ENCODE measurements around the gene RITA1. TPM values are rescaled to one million over a fixed set of nuclear protein-coding genes. Genes with fewer than 3 reads are reported as not detected.

Gene RITA1
- total RNA-seq, 4 donors from 2014 or later = 12.3 to 21.4 (median 16.2) TPM

DNA sequence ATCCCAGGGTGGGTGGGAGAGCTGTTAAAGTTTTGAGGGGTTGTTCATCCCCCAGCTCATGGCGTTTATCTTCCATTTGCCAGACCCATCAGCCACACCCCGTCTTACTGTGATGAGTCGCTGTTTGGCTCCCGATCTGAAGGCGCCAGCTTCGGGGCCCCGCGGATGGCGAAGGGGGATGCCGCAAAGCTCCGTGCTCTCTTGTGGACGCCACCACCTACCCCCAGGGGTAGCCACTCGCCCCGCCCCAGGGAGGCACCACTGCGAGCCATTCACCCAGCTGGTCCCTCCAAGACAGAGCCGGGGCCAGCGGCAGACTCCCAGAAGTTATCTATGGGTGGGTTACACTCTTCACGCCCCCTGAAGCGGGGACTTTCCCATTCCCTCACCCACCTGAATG is 5.7 kb downstream of the RITA1 start:
- intact Hi-C loops (cut with DNase I) = no loop called here
- H3K4me3 ChIP-seq = no peak overlapping the region

DNA sequence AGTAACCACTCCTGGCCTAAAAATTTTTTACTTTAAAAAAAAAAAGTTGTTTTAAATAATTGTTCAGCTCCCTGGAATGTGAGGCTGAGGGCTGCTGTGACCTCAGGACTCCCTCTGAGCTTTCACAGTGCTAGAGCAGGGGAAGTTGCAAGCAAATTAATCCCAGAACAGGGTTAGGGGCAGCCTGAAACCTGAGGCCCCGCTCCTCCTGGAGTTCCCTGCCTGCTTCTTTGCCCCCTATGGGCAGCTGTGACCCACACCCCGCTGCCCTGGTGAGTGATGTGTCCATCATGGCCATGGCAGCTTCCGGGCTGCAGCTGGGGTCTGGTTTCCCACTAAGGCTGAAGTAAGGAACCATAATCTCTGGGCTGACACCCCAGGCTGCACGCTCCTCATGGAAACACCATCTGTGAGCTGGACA is 9.5 kb downstream of the RITA1 start:
- TF ChIP-seq EP300 (IDR thresholded peaks at IDR 0.05) = no peak
- TF ChIP-seq, protein P1, sequence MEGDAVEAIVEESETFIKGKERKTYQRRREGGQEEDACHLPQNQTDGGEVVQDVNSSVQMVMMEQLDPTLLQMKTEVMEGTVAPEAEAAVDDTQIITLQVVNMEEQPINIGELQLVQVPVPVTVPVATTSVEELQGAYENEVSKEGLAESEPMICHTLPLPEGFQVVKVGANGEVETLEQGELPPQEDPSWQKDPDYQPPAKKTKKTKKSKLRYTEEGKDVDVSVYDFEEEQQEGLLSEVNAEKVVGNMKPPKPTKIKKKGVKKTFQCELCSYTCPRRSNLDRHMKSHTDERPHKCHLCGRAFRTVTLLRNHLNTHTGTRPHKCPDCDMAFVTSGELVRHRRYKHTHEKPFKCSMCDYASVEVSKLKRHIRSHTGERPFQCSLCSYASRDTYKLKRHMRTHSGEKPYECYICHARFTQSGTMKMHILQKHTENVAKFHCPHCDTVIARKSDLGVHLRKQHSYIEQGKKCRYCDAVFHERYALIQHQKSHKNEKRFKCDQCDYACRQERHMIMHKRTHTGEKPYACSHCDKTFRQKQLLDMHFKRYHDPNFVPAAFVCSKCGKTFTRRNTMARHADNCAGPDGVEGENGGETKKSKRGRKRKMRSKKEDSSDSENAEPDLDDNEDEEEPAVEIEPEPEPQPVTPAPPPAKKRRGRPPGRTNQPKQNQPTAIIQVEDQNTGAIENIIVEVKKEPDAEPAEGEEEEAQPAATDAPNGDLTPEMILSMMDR (IDR thresholded peaks at IDR 0.05) = no peak

More for the DNA sequence above, 5.7 kb downstream of the RITA1 start:
- Histone ChIP-seq H3K27me3 (no peaks in the 10 kb centered on the region), H3K4me1 (peaks cover 22 to 31% (median 25%) of the 10 kb centered on the region in 4 donors), H3K27ac (replicated peaks in 1 of 4) (no peak overlapping the region), H3K9me3 (no peaks in the 10 kb centered on the region), H3K36me3 (peaks cover 4 to 47% (median 33%) of the 10 kb centered on the region in 4 donors)
- TF ChIP-seq POLR2AphosphoS5 (IDR thresholded peaks at IDR 0.05) (no peak), POLR2A (IDR thresholded peaks at IDR 0.05; ENCODE audit: low read depth) (no peak), EP300 (IDR thresholded peaks at IDR 0.05) (no peak)
- TF ChIP-seq, protein P1 (IDR thresholded peaks at IDR 0.05) = no peak
- DNase-seq (ENCODE audit: extremely low spot score) = no peak
- 95% methylated on average over 19 of the region's 19 CpGs for WGBS

DNA sequence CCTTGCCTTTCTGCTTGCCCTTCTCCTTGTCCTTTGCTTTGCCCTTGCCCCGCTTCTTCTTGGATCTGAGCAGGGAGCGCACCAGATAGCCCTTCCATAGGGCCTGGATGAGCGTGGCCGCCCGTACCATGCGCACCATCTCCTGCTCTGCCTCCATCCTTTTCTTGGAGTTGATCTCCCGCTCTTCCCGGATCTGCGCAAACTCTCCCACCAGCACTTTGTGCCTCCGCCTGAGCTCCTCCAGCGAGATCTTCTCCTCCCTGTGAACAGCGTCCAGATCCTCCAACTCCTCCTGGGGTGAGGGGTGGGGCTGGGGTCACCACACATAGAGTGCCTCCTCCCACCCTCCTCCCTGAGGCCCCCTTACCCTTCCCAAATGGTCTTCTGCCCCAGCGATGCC is 10.1 kb downstream of the RITA1 start:
- H3K27me3 ChIP-seq = no peaks in the 10 kb centered on the region
- DNase-seq (ENCODE audit: extremely low spot score) = no peak
- H3K27ac ChIP-seq (replicated peaks in 1 of 4) = no peak overlapping the region
- WGBS = 92% methylated on average over 13 of the region's 13 CpGs
- no peak for TF ChIP-seq POLR2AphosphoS5 (IDR thresholded peaks at IDR 0.05)
- TF ChIP-seq, protein P1 (IDR thresholded peaks at IDR 0.05) = no peak
- no peak for TF ChIP-seq POLR2A (IDR thresholded peaks at IDR 0.05; ENCODE audit: low read depth)
- TF ChIP-seq EP300 (IDR thresholded peaks at IDR 0.05) = no peak
- intact Hi-C loops (cut with DNase I) = no loop called here
- H3K4me1 ChIP-seq = peaks cover 11 to 18% (median 15%) of the 10 kb centered on the region in 4 donors
- peaks cover 4 to 22% (median 20%) of the 10 kb centered on the region in 4 donors for H3K36me3 ChIP-seq
- no peak overlapping the region for H3K4me3 ChIP-seq
- no peaks in the 10 kb centered on the region for H3K9me3 ChIP-seq

More for the DNA sequence above, 9.5 kb downstream of the RITA1 start:
- no peak overlapping the region for H3K4me3 ChIP-seq
- 100% methylated on average over 2 of the region's 4 CpGs for WGBS
- no peak for DNase-seq (ENCODE audit: extremely low spot score)
- H3K4me1 ChIP-seq = peaks cover 11 to 18% (median 15%) of the 10 kb centered on the region in 4 donors
- intact Hi-C loops (cut with DNase I) = no loop called here
- H3K27ac ChIP-seq (replicated peaks in 1 of 4) = no peak overlapping the region
- no peaks in the 10 kb centered on the region for H3K9me3 ChIP-seq
- peaks cover 4 to 28% (median 24%) of the 10 kb centered on the region in 4 donors for H3K36me3 ChIP-seq
- no peaks in the 10 kb centered on the region for H3K27me3 ChIP-seq

DNA sequence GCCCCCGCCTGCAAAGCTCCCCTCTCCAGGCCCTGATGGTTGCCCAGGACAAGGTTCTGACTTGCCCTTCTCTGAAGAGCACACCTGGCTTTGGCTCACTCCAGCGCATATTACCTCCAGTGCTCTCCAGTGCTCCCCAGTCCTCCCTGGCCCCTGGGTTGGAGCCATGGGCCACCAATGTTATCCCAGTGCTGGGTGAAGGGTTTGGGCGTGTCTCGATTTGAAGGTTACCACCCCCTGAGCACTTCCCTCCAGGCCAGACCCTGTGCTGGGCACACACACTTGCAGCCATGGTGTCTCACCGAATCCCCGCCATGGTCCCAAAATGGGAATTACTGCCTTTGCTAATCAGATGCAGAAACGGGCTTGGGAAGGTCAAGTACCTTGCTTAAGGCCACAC is 11.1 kb downstream of the RITA1 start:
- intact Hi-C loops (cut with DNase I) = no loop called here

More for the DNA sequence above, 11.1 kb downstream of the RITA1 start:
- TF ChIP-seq POLR2AphosphoS5 (IDR thresholded peaks at IDR 0.05) (no peak), EP300 (IDR thresholded peaks at IDR 0.05) (no peak), POLR2A (IDR thresholded peaks at IDR 0.05; ENCODE audit: low read depth) (no peak)
- TF ChIP-seq, protein P1 (IDR thresholded peaks at IDR 0.05) = no peak
- DNase-seq (ENCODE audit: extremely low spot score) = no peak
- Histone ChIP-seq H3K27ac (replicated peaks in 1 of 4) (no peak overlapping the region), H3K27me3 (no peaks in the 10 kb centered on the region), H3K4me1 (peaks cover 11 to 18% (median 15%) of the 10 kb centered on the region in 4 donors), H3K9me3 (no peaks in the 10 kb centered on the region), H3K4me3 (no peak overlapping the region), H3K36me3 (peaks cover 4 to 13% (median 10%) of the 10 kb centered on the region in 4 donors)
- 89% methylated on average over 7 of the region's 7 CpGs for WGBS

Measured in esophagus muscularis mucosa (tissue), 4 donors.